ENCODE results near the gene ADGRG4.

GRCh38 chrX:136452614-136453013 lies 151.9 kb downstream of the ADGRG4 start:
- TF ChIP-seq POLR2A (IDR thresholded peaks at IDR 0.05) = no peak
- TF ChIP-seq, protein P1, sequence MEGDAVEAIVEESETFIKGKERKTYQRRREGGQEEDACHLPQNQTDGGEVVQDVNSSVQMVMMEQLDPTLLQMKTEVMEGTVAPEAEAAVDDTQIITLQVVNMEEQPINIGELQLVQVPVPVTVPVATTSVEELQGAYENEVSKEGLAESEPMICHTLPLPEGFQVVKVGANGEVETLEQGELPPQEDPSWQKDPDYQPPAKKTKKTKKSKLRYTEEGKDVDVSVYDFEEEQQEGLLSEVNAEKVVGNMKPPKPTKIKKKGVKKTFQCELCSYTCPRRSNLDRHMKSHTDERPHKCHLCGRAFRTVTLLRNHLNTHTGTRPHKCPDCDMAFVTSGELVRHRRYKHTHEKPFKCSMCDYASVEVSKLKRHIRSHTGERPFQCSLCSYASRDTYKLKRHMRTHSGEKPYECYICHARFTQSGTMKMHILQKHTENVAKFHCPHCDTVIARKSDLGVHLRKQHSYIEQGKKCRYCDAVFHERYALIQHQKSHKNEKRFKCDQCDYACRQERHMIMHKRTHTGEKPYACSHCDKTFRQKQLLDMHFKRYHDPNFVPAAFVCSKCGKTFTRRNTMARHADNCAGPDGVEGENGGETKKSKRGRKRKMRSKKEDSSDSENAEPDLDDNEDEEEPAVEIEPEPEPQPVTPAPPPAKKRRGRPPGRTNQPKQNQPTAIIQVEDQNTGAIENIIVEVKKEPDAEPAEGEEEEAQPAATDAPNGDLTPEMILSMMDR (IDR thresholded peaks at IDR 0.05) = no peak
